Adrenal gland (tissue), 12 donors: ENCODE measurements around the gene RBM22. TPM values are rescaled to one million over a fixed set of nuclear protein-coding genes. Genes with fewer than 3 reads are reported as not detected.

Source experiments
- DNase-seq, 7 donors: peaks; one replicate each; pipeline ENCODE4 v3.0.0-alpha.2; 2019 to 2020
- H3K27ac ChIP-seq, 5 donors: fragments of 200-600 bp; sonication (generic) in 4 of 5; 1 replicate in 3 of 5; 2 replicates in 2 of 5; pipeline versions ENCODE4 v1.5.1 to v1.8.0; 2016 to 2020; ENCODE audit warnings: mild to moderate bottlenecking in 1 of 5
- H3K27me3 ChIP-seq: fragments of 200-600 bp; 2 replicates; pipeline ENCODE4 v1.8.0; 2021
- H3K36me3 ChIP-seq, 2 donors: fragments of 200-600 bp; replicated peaks in 1 of 2; 1 replicate in 1 of 2; 2 replicates in 1 of 2; pipeline versions ENCODE4 v1.5.1 to v1.8.0; 2018 to 2022
- H3K4me1 ChIP-seq, 2 donors: fragments of 200-600 bp; replicated peaks in 1 of 2; 1 replicate in 1 of 2; 2 replicates in 1 of 2; pipeline versions ENCODE4 v1.5.1 to v1.8.0; 2018 to 2021
- H3K4me3 ChIP-seq, 4 donors: fragments of 200-600 bp; sonication (generic) in 3 of 4; one replicate each; pipeline ENCODE4 v1.5.1; 2016 to 2018
- H3K9me3 ChIP-seq, 3 donors: fragments of 200-600 bp; sonication (generic) in 1 of 3; replicated peaks in 1 of 3; 1 replicate in 2 of 3; 2 replicates in 1 of 3; pipeline versions ENCODE4 v1.5.1 to v1.8.0; 2016 to 2021
- POLR2A ChIP-seq, 2 donors: fragments of 450-650 bp; IDR thresholded peaks; one replicate each; pipeline ENCODE4 v1.6.1; 2017; ENCODE audit warnings: antibody characterized with exemption in 2 of 2, mild to moderate bottlenecking in 2 of 2, moderate library complexity in 1 of 2
- WGBS, 4 donors: extraction: QIAGEN DNeasy Blood & Tissue Kit in 2 of 4; methylation state at CpG; one replicate each; pipeline versions ENCODE4 v1.1.5 to v1.1.7; 2013 to 2017; 5-methylcytosine and 5-hydroxymethylcytosine counted together
- intact Hi-C, 2 donors: fragments of 100-400 bp; cut with DNase I; formaldehyde crosslinking; loops; one replicate each; pipeline versions ENCODE4 v1.14.1 to v1.15.0; 2022 to 2023
- polyA plus RNA-seq, 3 donors: library from polyadenylated mRNA; stranded (reverse); fragments of 200-250 nt in 2 of 3; fragments of 350-450 nt in 1 of 3; fragmentation: Illumina TruSeq in 1 of 3; extraction: RNeasy Lipid Tissue Mini Kit (QIAGEN cat#74804) in 1 of 3; gene quantifications; one replicate each; pipeline ENCODE4 v1.2.3, GENCODE V29; 2013 to 2014
- total RNA-seq, 9 donors: library from RNA; depleted of rRNA in 4 of 9; stranded (reverse); fragments of >200 nt in 4 of 9; fragments of 120-200 nt in 1 of 9; fragmentation: NEBNext Ultra II Directional in 1 of 9; extraction: Animal tissue kit (Norgen Biotek cat#: 25700) in 1 of 9; gene quantifications; one replicate each; pipeline versions ENCODE4 v1.1.0 to v1.2.4, GENCODE V29; 2013 to 2023
- TF ChIP-seq, protein P1 (sequence below), 6 experiments: fragments of 450-650 bp in 4 of 6; fragments of 200-600 bp in 2 of 6; sonication (generic) in 1 of 6; IDR thresholded peaks; 1 replicate in 5 of 6; 2 replicates in 1 of 6; pipeline versions ENCODE4 v1.5.1 to v1.8.0; 2016 to 2021; ENCODE audit warnings: antibody characterized with exemption in 6 of 6, mild to moderate bottlenecking in 2 of 6, moderate library complexity in 1 of 6
- donor health status: healthy with polysubstance abuse.
- donor health status: Bipolar disorder and iron deficiency.
- donor health status: DM: yes; HTN: yes; CAD: no.
- donor health status: DM: no; HTN: no; CAD: no.
- donor health status: DM: no; HTN: no; CAD: no.
- donor health status: DM: yes; HTN: yes; CAD: no.

Gene RBM22
- total and polyA plus RNA-seq, 12 donors, result 28.2 to 80.4 (median 38.5) TPM

DNA sequence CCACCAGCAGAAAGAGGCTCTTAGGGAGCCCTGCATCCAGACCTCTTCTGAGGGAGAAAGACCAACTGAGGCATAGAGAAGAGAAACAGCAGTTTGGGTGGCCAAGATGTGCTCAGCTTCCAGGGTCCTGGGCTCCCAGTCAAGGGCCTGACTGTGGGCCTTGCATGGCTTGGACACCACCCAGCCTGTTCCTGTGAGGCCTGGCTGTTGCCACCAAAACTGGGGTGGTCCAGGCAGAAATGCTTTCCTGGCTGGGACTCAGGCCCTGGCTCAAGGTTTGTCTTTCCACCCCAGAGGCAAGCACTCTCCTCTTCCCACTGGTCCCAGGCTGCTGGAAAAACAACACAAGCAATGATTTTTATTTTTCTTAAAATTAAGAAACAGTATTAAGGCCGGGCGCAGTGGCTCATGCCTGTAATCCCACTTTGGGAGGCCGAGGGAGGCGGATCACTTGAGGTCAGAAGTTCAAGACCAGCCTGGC, 26.5 kb downstream of the RBM22 start:
- Histone ChIP-seq H3K27me3 (no peaks in the 10 kb centered on the region), H3K4me3 (no peak overlapping the region), H3K9me3 (no peaks in the 10 kb centered on the region), H3K4me1 (peaks cover 0 to 20% of the 10 kb centered on the region in 2 donors), H3K27ac (peak overlapping the region in 1 of 5 donors; percentile 70), H3K36me3 (no peaks in the 10 kb centered on the region)
- no peak for TF ChIP-seq POLR2A (IDR thresholded peaks at IDR 0.05)
- TF ChIP-seq, protein P1, sequence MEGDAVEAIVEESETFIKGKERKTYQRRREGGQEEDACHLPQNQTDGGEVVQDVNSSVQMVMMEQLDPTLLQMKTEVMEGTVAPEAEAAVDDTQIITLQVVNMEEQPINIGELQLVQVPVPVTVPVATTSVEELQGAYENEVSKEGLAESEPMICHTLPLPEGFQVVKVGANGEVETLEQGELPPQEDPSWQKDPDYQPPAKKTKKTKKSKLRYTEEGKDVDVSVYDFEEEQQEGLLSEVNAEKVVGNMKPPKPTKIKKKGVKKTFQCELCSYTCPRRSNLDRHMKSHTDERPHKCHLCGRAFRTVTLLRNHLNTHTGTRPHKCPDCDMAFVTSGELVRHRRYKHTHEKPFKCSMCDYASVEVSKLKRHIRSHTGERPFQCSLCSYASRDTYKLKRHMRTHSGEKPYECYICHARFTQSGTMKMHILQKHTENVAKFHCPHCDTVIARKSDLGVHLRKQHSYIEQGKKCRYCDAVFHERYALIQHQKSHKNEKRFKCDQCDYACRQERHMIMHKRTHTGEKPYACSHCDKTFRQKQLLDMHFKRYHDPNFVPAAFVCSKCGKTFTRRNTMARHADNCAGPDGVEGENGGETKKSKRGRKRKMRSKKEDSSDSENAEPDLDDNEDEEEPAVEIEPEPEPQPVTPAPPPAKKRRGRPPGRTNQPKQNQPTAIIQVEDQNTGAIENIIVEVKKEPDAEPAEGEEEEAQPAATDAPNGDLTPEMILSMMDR (IDR thresholded peaks at IDR 0.05), result no peak
- 82 to 89% (median 86%) methylated on average over 4 of the region's 4 CpGs for WGBS, 4 donors
- intact Hi-C loops, result no loop called here
- DNase-seq, result peak in 1 of 7 donors; percentile 45

DNA sequence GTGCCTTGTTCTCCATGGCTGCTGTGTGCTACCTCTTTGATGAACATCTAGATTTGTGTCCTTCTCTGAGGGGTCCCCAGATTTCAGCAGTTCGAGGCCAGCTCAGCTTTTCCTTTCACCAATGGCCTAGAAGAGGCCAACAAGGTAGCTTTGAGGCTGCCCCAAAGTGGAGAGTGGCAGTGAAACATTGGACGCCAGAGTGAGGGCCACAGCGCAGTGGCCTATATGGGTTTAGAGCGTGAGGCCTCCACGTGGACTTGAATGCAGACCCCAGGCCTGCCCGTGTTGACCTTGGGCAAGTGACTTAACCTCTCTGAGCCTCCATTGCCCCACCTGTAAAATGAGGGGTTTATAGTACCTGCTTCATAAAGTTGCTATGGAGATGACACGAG, 28.0 kb downstream of the RBM22 start:
- intact Hi-C loops, result no loop called here
- 78 to 85% (median 84%) methylated on average over 7 of the region's 7 CpGs for WGBS, 4 donors
- peak in 1 of 7 donors; percentile 44 for DNase-seq

DNA sequence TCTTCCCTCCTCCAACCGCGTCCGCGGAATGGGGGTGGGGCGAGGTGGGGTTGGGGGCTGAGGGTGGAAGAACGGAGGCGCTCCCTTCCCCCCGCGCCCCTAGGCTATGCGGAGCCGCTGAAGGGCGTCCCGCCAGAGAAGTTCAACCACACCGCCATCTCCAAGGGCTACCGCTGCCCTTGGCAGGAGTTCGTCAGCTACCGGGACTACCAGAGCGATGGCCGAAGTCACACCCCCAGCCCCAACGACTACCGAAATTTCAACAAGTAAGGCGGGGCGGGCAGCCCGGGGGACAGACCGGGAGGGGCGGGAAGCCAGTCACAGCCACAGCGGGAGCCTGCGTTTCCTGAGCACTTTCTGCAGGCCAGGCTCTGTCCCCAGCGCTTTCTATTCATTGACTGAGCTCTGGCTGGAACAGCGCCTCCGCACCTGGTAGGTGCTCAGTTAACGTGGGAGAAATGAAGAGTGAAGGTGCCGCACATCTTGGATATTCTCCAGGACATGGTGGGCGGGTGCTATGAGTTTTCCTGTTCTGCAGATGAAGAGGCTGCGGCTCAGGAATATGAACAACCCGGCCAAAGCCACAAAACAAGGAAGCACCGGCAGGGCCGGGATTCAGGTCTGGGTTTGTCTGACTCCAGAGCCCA, 28.5 kb downstream of the RBM22 start:
- intact Hi-C loops, result no loop called here
- Histone ChIP-seq H3K36me3 (no peaks in the 10 kb centered on the region), H3K4me1 (peaks cover 0 to 20% of the 10 kb centered on the region in 2 donors), H3K4me3 (peak overlapping the region in 2 of 4 donors; percentile 35 to 76), H3K9me3 (no peaks in the 10 kb centered on the region), H3K27ac (peak overlapping the region in 1 of 5 donors; percentile 35), H3K27me3 (no peaks in the 10 kb centered on the region)
- DNase-seq, result peak; percentile 39 to 68 (median 59)
- no peak for TF ChIP-seq POLR2A (IDR thresholded peaks at IDR 0.05)
- TF ChIP-seq, protein P1 (IDR thresholded peaks at IDR 0.05), result no peak
- 4 to 15% (median 6%) methylated on average over 12 to 38 of the region's 38 CpGs for WGBS, 4 donors

More for the DNA sequence above, 28.0 kb downstream of the RBM22 start:
- Histone ChIP-seq H3K27me3 (no peaks in the 10 kb centered on the region), H3K9me3 (no peaks in the 10 kb centered on the region), H3K36me3 (no peaks in the 10 kb centered on the region), H3K4me3 (peak overlapping the region in 2 of 4 donors; percentile 35 to 76), H3K4me1 (peaks cover 0 to 20% of the 10 kb centered on the region in 2 donors), H3K27ac (peak overlapping the region in 1 of 5 donors; percentile 35)
- no peak for TF ChIP-seq POLR2A (IDR thresholded peaks at IDR 0.05)
- TF ChIP-seq, protein P1 (IDR thresholded peaks at IDR 0.05), result no peak

DNA sequence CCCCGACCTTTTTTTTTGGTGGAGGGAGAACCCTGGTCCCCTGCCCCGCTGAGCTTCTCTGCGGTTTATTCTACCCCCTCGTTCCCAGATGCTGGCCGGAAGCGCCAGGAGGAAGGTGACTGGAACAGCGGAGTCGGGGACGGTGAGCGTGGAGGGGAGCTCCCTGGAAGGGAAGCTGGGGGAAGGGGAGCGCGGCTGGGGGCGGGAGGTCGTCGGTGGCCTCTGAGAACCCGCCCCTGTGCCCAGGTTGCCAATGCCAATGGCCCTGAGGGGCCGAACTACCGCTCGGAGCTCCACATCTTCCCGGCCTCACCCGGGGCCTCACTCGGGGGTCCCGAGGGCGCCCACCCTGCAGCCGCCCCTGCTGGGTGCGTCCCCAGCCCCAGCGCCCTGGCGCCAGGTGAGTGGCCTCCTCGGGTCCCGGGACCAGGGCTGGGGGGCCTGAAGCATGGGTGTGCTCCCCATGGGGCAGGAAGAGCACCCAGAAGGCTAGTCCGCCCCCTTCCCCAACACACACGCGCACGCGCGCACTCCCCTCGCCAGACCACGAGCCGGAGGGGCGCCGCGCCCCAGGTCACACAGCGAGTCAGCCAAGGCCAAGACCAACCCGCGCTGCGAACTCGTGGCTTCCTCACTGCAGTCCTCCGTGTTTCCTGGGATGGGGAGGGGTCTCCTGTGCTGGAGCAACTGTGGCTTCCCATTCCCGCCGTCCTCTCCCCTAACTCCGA, 29.2 kb downstream of the RBM22 start:
- Histone ChIP-seq H3K4me3 (peak overlapping the region in 2 of 4 donors; percentile 35 to 76), H3K9me3 (no peaks in the 10 kb centered on the region), H3K27me3 (no peaks in the 10 kb centered on the region), H3K27ac (peak overlapping the region in 1 of 5 donors; percentile 35), H3K36me3 (no peaks in the 10 kb centered on the region), H3K4me1 (peaks cover 0 to 20% of the 10 kb centered on the region in 2 donors)
- WGBS, 4 donors, result 9 to 55% (median 12%) methylated on average over 4 to 51 of the region's 51 CpGs
- peak in 1 of 7 donors; percentile 49 for DNase-seq
- TF ChIP-seq POLR2A (IDR thresholded peaks at IDR 0.05), result no peak
- TF ChIP-seq, protein P1 (IDR thresholded peaks at IDR 0.05), result no peak
- intact Hi-C loops, result no loop called here
